GM12878 (cell line): ENCODE measurements around the gene TARBP1. TPM values are rescaled to one million over a fixed set of nuclear protein-coding genes. Genes with fewer than 3 reads are reported as not detected.

Experiments used
- ATAC-seq: fragments of 200-7000 bp; cut with Tn5 transposase; 3 replicates; pipeline ENCODE4 v1.9.1; 2020; ENCODE audit warnings: mild to moderate bottlenecking, moderate library complexity
- BruUV-seq: library from RNA; stranded (reverse); fragments of 400-500 nt; replicated peaks from 2 replicates; lab custom pipeline; 2021; lab: Mats Ljungman, UMichigan
- CTCF ChIA-PET: fragments of 300-600 bp; sonication (Branson Sonifier 250); formaldehyde crosslinking; extraction: SDS; loops from one replicate; lab custom pipeline; 2021; ENCODE audit warnings: inconsistent platforms; lab: Yijun Ruan, JAX
- POLR2A ChIA-PET: fragments of 350-600 bp; formaldehyde crosslinking; extraction: SDS; loops from one replicate; lab custom pipeline; 2021; ENCODE audit warnings: inconsistent platforms; lab: Charles Lee
- RAD21 ChIA-PET: fragments of 300-600 bp; sonication (Branson Sonifier 250); formaldehyde crosslinking; loops from one replicate; lab custom pipeline; 2023; ENCODE audit warnings: antibody characterized with exemption; ENCODE audit not compliant: unreplicated experiment; lab: Charles Lee
- SMC1A ChIA-PET: fragments of 300-600 bp; sonication (Branson Sonifier 250); formaldehyde crosslinking; loops from one replicate; lab custom pipeline; 2023; ENCODE audit not compliant: unreplicated experiment, uncharacterized antibody; lab: Charles Lee
- DNase-seq: peaks from one replicate; pipeline ENCODE4 v3.0.0-alpha.2; 2011; ENCODE audit warnings: low read depth, low spot score
- FAIRE-seq: peaks from 3 replicates; lab custom pipeline; 2011; peaks lifted over from hg19 to GRCh38; lab: Jason Lieb, UNC
- H2AFZ ChIP-seq: 2 replicates; pipeline ENCODE4 v1.6.0; 2011; ENCODE audit warnings: low read depth, low read length, control low read depth; ENCODE audit not compliant: control insufficient read depth
- H3K27ac ChIP-seq: 2 replicates; pipeline ENCODE4 v1.5.1; 2011; ENCODE audit warnings: control low read depth; ENCODE audit not compliant: control insufficient read depth, insufficient read depth
- H3K27me3 ChIP-seq, 2 experiments: replicated peaks in 1 of 2; 2 replicates each; pipeline versions ENCODE4 v1.6.0 to v1.6.1; 2011; ENCODE audit warnings: low read length in 1 of 2; ENCODE audit not compliant: control insufficient read depth in 2 of 2, insufficient read depth in 2 of 2
- H3K36me3 ChIP-seq, 2 experiments: 2 replicates each; pipeline ENCODE4 v1.5.1; 2011; ENCODE audit warnings: low read length in 1 of 2; ENCODE audit not compliant: control insufficient read depth in 2 of 2, insufficient read depth in 2 of 2
- H3K4me1 ChIP-seq: 2 replicates; pipeline ENCODE4 v1.6.1; 2011; ENCODE audit warnings: mild to moderate bottlenecking, low read length, moderate library complexity, mixed read lengths; ENCODE audit not compliant: control insufficient read depth, insufficient read depth
- H3K4me2 ChIP-seq: 2 replicates; pipeline ENCODE4 v1.6.0; 2011; ENCODE audit warnings: control low read depth; ENCODE audit not compliant: control insufficient read depth, insufficient read depth
- H3K4me3 ChIP-seq: fragments of 200-600 bp; sonication (generic); 2 replicates; pipeline ENCODE4 v1.5.1; 2016
- H3K79me2 ChIP-seq: 2 replicates; pipeline ENCODE4 v1.6.0; 2011; ENCODE audit warnings: low read length; ENCODE audit not compliant: control insufficient read depth, insufficient read depth
- H3K9ac ChIP-seq: 2 replicates; pipeline ENCODE4 v1.8.0; 2011; ENCODE audit warnings: low read length, control low read depth, mixed read lengths; ENCODE audit not compliant: control insufficient read depth, insufficient read depth
- H3K9me3 ChIP-seq: replicated peaks from 3 replicates; pipeline ENCODE4 v1.5.1; 2011; ENCODE audit warnings: mild to moderate bottlenecking, low read length; ENCODE audit not compliant: control insufficient read depth, insufficient read depth
- H4K20me1 ChIP-seq: 2 replicates; pipeline ENCODE4 v1.6.0; 2011; ENCODE audit not compliant: control insufficient read depth, insufficient read depth
- CEBPB ChIP-seq, 2 experiments: fragments of 150-350 bp in 1 of 2; IDR thresholded peaks; 2 replicates each; pipeline ENCODE4 v1.6.1; 2012 to 2014; ENCODE audit warnings: low read depth in 2 of 2, low read length in 2 of 2, borderline replicate concordance in 1 of 2, inconsistent platforms in 1 of 2
- CHD4 ChIP-seq: fragments of 200-600 bp; sonication (generic); IDR thresholded peaks from 2 replicates; pipeline ENCODE4 v1.6.1; 2016; ENCODE audit warnings: mild to moderate bottlenecking
- IRF3 ChIP-seq: fragments of 450-650 bp; IDR thresholded peaks from 2 replicates; pipeline ENCODE4 v1.6.1; 2014; ENCODE audit warnings: mild to moderate bottlenecking
- LARP7 ChIP-seq: fragments of 450-650 bp; IDR thresholded peaks from 2 replicates; pipeline ENCODE4 v1.6.1; 2017; ENCODE audit warnings: mild to moderate bottlenecking
- NRF1 ChIP-seq: conservative IDR thresholded peaks from 2 replicates; pipeline ENCODE4 v1.6.1; 2011; ENCODE audit warnings: mild to moderate bottlenecking, low read depth, low read length, improper control_type of control experiment
- RCOR1 ChIP-seq: conservative IDR thresholded peaks from 2 replicates; pipeline ENCODE4 v1.6.1; 2012; ENCODE audit warnings: low read depth, low read length, improper control_type of control experiment
- REST ChIP-seq: IDR thresholded peaks from 2 replicates; pipeline ENCODE4 v1.6.1; 2012; ENCODE audit warnings: mild to moderate bottlenecking, low read depth, low read length
- SREBF1 ChIP-seq: IDR thresholded peaks from 2 replicates; pipeline ENCODE4 v1.6.1; 2012; ENCODE audit warnings: mild to moderate bottlenecking, low read length
- SREBF2 ChIP-seq: IDR thresholded peaks from 2 replicates; pipeline ENCODE4 v1.6.1; 2012; ENCODE audit warnings: mild to moderate bottlenecking, low read length
- SUPT20H ChIP-seq: IDR thresholded peaks from 2 replicates; pipeline ENCODE4 v1.6.1; 2011; ENCODE audit warnings: low read depth, mild to moderate bottlenecking, low read length, moderate library complexity, borderline replicate concordance; ENCODE audit not compliant: control insufficient read depth
- TCF7 ChIP-seq: IDR thresholded peaks from 2 replicates; pipeline ENCODE4 v1.6.1; 2014; ENCODE audit warnings: antibody characterized with exemption, borderline replicate concordance
- ZBTB4 ChIP-seq: fragments of 450-650 bp; formaldehyde crosslinking; IDR thresholded peaks from 2 replicates; pipeline ENCODE4 v1.4.0; 2022; ENCODE audit warnings: mild to moderate bottlenecking, moderate library complexity
- ZNF217 ChIP-seq: fragments of 450-650 bp; IDR thresholded peaks from 2 replicates; pipeline ENCODE4 v1.6.1; 2017; ENCODE audit warnings: antibody characterized with exemption, mild to moderate bottlenecking
- ZNF24 ChIP-seq: fragments of 450-650 bp; IDR thresholded peaks from 2 replicates; pipeline ENCODE4 v1.6.1; 2017; ENCODE audit warnings: antibody characterized with exemption, mild to moderate bottlenecking
- ZNF622 ChIP-seq: fragments of 450-650 bp; IDR thresholded peaks from 2 replicates; pipeline ENCODE4 v1.6.1; 2017; ENCODE audit warnings: mild to moderate bottlenecking, inconsistent platforms
- WGBS: methylation state at CpG from one replicate; pipeline ENCODE4 v1.1.6; 2016; ENCODE audit warnings: low lambda C conversion rate; ENCODE audit not compliant: insufficient replicate concordance, insufficient coverage; ENCODE audit errors: missing lambda C conversion rate; 5-methylcytosine and 5-hydroxymethylcytosine counted together
- in situ Hi-C: fragments of 300-500 bp; cut with MboI; formaldehyde crosslinking; loops from 9 replicates; pipeline ENCODE4 v1.14.3; 2018; ENCODE audit warnings: mixed read lengths
- intact Hi-C: fragments of 100-400 bp; cut with micrococcal nuclease; formaldehyde crosslinking; loops from one replicate; pipeline ENCODE4 v1.14.2; 2022; ENCODE audit not compliant: unreplicated experiment
- polyA plus RNA-seq, 11 experiments: library from polyadenylated mRNA; depleted of rRNA in 4 of 11; unstranded in 6 of 11; stranded (reverse) in 5 of 11; fragments of >200 nt; fragmentation: Nextera tagmentation in 4 of 11; fragmentation: Illumina TruSeq in 1 of 11; extraction: Ambion mirVana in 4 of 11; extraction: Trizol in 1 of 11; gene quantifications; 1 replicate in 1 of 11; 2 replicates in 10 of 11; pipeline versions ENCODE4 v1.2.1 to v1.2.3, GENCODE V29; 2011 to 2016; ENCODE audit warnings: inconsistent platforms in 2 of 11, missing spikeins in 2 of 11, low read depth in 1 of 11
- total RNA-seq, 4 experiments: library from RNA; depleted of rRNA in 3 of 4; stranded (reverse); fragments of >200 nt in 3 of 4; fragmentation: Illumina TruSeq in 1 of 4; extraction: Trizol in 1 of 4; gene quantifications; 2 replicates each; pipeline versions ENCODE4 v1.2.1 to v1.2.3, GENCODE V29; 2013 to 2021

The TARBP1 gene
- total and polyA plus RNA-seq, 10 of the 15 experiments (the other 5 are each of a cell fraction or from before 2014, with no cell fraction given), result 10.8 to 94.4 (median 35.3) TPM

- FAIRE-seq, result no peak
- Histone ChIP-seq H3K4me3 (peak overlapping the region; percentile 86), H3K4me1 (peaks cover 6% of the 10 kb centered on the region; the same call in 1 of the 2 replicates), H3K27me3 (no peaks in the 10 kb centered on the region; a peak in 1 of 4 replicates), H3K27ac (peak overlapping the region; percentile 95), H4K20me1 (no peaks in the 10 kb centered on the region), H3K9ac (peak overlapping the region; percentile 97), H3K9me3 (no peaks in the 10 kb centered on the region), H3K4me2 (peak overlapping the region; percentile 82), H2AFZ (no peak overlapping the region; the same call in 1 of the 2 replicates), H3K36me3 (peaks cover 0 to 7% of the 10 kb centered on the region in 2 experiments; a peak in 3 of 4 replicates), H3K79me2 (peaks cover 27% of the 10 kb centered on the region)
- no peak for DNase-seq
- SMC1A ChIA-PET, result interaction anchor here (1.0 to 4.1 kb wide), 5 partner anchors 10 to 106 kb away, joined by 3 to 30 read pairs (median 4); partner anchors contain the start of gene TARBP1
- POLR2A ChIA-PET, result interaction anchor here (0.8 to 2.6 kb wide), 5 partner anchors 8 to 123 kb away, joined by 3 to 16 read pairs (median 4); no protein-coding TSS in a partner anchor
- 63% methylated on average over 9 of the region's 9 CpGs for WGBS
- RAD21 ChIA-PET, result interaction anchor here (0.6 to 1.8 kb wide), 5 partner anchors 16 to 112 kb away, joined by 3 to 5 read pairs (median 4); no protein-coding TSS in a partner anchor
- in situ Hi-C loops, result no loop called here
- CTCF ChIA-PET, result interaction anchor here (1.0 to 2.9 kb wide), 4 partner anchors 10 to 106 kb away, joined by 3 to 11 read pairs (median 3); no protein-coding TSS in a partner anchor
- no peak for ATAC-seq
- BruUV-seq, result no TSS peak
- intact Hi-C loops, result loop anchor here (2.0 to 10.0 kb wide), 3 partner anchors 27 to 233 kb away; no protein-coding TSS in a partner anchor
- TF ChIP-seq CEBPB (IDR thresholded peaks at IDR 0.05; ENCODE audit: borderline replicate concordance in 1 of 2, low read depth in 2 of 2, low read length in 2 of 2) (no peak), LARP7 (no peak), ZNF622 (no peak), SUPT20H (no peak), REST (no peak), TCF7 (no peak), SREBF1 (no peak), ZNF24 (no peak), NRF1 (no peak), RCOR1 (no peak), ZNF217 (no peak), IRF3 (no peak), ZBTB4 (CRISPR knock-in tag) (no peak), SREBF2 (no peak), CHD4 (no peak)
Observed at GRCh38 chr1:234372011-234372757, 106.8 kb downstream of the TARBP1 start.
